DMS53 treated with DMSO at 0.1 percent for 48 hours (cell line): ENCODE data around the gene ADPRM.
"Not testable (repeated sequence)": the region's sequence is repeated elsewhere in the genome, so short reads cannot be mapped to it uniquely, and the experiment has no call there.

Source experiments
- DNase-seq: peaks from one replicate; lab custom pipeline; 2025; ENCODE audit not compliant: unreplicated experiment; lab: John Stamatoyannopoulos, UW

Gene ADPRM

GRCh38 chr17:10698096-10698818 lies 863 bp downstream of the ADPRM start:
- no peak for DNase-seq

GRCh38 chr17:10699856-10700255 lies 2.5 kb downstream of the ADPRM start:
- no peak for DNase-seq

- DNase-seq = no peak
Measured at GRCh38 chr17:10702574-10702973, 5.2 kb downstream of the ADPRM start.

GRCh38 chr17:10705727-10706126 lies 8.3 kb downstream of the ADPRM start:
- DNase-seq = no peak

GRCh38 chr17:10713318-10713717 lies 15.9 kb downstream of the ADPRM start:
- no peak for DNase-seq

- DNase-seq = no peak
Measured at GRCh38 chr17:10716218-10716617, 18.8 kb downstream of the ADPRM start.

GRCh38 chr17:10718547-10718946 lies 21.2 kb downstream of the ADPRM start:
- no peak for DNase-seq

GRCh38 chr17:10724546-10725195 lies 27.3 kb downstream of the ADPRM start:
- no peak for DNase-seq

GRCh38 chr17:10725262-10725661 lies 27.9 kb downstream of the ADPRM start:
- DNase-seq = no peak

GRCh38 chr17:10726196-10726595 lies 28.8 kb downstream of the ADPRM start:
- DNase-seq = no peak

GRCh38 chr17:10727192-10727591 lies 29.8 kb downstream of the ADPRM start:
- no peak for DNase-seq

GRCh38 chr17:10728331-10728892 lies 31.0 kb downstream of the ADPRM start:
- no peak for DNase-seq

GRCh38 chr17:10729334-10730193 lies 32.2 kb downstream of the ADPRM start, which contains the start of gene TMEM220:
TSS of gene TMEM220 (minus strand) at chr17:10730023. CDS start at chr17:10729851, 172 bp downstream.
- no peak for DNase-seq

- not testable (repeated sequence) for DNase-seq
Measured at GRCh38 chr17:10730247-10730646, 32.9 kb downstream of the ADPRM start.

- DNase-seq = no peak
Measured at GRCh38 chr17:10731408-10731879, 34.0 kb downstream of the ADPRM start.

- not testable (repeated sequence) for DNase-seq
Measured at GRCh38 chr17:10732121-10732520, 34.7 kb downstream of the ADPRM start.

- DNase-seq = no peak
Measured at GRCh38 chr17:10733666-10734065, 36.3 kb downstream of the ADPRM start.

- no peak for DNase-seq
Measured at GRCh38 chr17:10735251-10735650, 37.9 kb downstream of the ADPRM start.

- DNase-seq = no peak
Measured at GRCh38 chr17:10735821-10736220, 38.4 kb downstream of the ADPRM start.

- DNase-seq = no peak
Measured at GRCh38 chr17:10737168-10737622, 39.8 kb downstream of the ADPRM start.

- no peak for DNase-seq
Measured at GRCh38 chr17:10737736-10738135, 40.3 kb downstream of the ADPRM start.
